ENCODE measurements around the gene ZBTB3. TPM values are rescaled to one million over a fixed set of nuclear protein-coding genes. Genes with fewer than 3 reads are reported as not detected.

The ZBTB3 gene
- total and polyA plus RNA-seq, 9 of the 15 experiments (the other 6 are each of a cell fraction or from before 2014, with no cell fraction given): 1.9 to 10.0 (median 4.9) TPM

- peak; percentile 91 for TF ChIP-seq EP400 (IDR thresholded peaks at IDR 0.05)
- peak; percentile 31; the same call in 1 of the 2 replicates for TF ChIP-seq NR2C1 (IDR thresholded peaks at IDR 0.05)
- no peak for TF ChIP-seq NR2C1 (tag; IDR thresholded peaks at IDR 0.05)
- TF ChIP-seq CREM (IDR thresholded peaks at IDR 0.05; ENCODE audit: low read depth): peak; percentile 73
- peak; percentile 87 for TF ChIP-seq CHD2 (IDR thresholded peaks at IDR 0.05; ENCODE audit: low read depth, low read length)
- TF ChIP-seq FOXK2 (conservative IDR thresholded peaks at IDR 0.05 in 1 of 2, IDR thresholded peaks at IDR 0.05 in 1 of 2; ENCODE audit: low read depth in 2 of 2): peak in 1 of 2 experiments; percentile 45; a peak in 1 of 4 replicates
- TF ChIP-seq CBX1 (IDR thresholded peaks at IDR 0.05; ENCODE audit: low read depth): no peak; the same call in 1 of the 2 replicates
- TF ChIP-seq ZFX (CRISPR knock-in tag; IDR thresholded peaks at IDR 0.05): peak; percentile 73
- no peak for TF ChIP-seq ARID3B (CRISPR knock-in tag; IDR thresholded peaks at IDR 0.05; ENCODE audit: borderline replicate concordance)
- peak; percentile 88 for TF ChIP-seq KDM5B (IDR thresholded peaks at IDR 0.05; ENCODE audit: insufficient replicate concordance, low read depth, low read length)
- TF ChIP-seq MAFK (IDR thresholded peaks at IDR 0.05; ENCODE audit: low read length): no peak
- no peak for TF ChIP-seq NCOA4 (IDR thresholded peaks at IDR 0.05; ENCODE audit: partially characterized antibody)
- peak in 1 of 3 experiments; percentile 1; a peak in 1 of 6 replicates for TF ChIP-seq CTCF (IDR thresholded peaks at IDR 0.05 in 2 of 3, conservative IDR thresholded peaks at IDR 0.05 in 1 of 3; ENCODE audit: insufficient read depth in 2 of 3, low read depth in 1 of 3, low read length in 3 of 3)
- no peak for TF ChIP-seq NFE2L1 (tag; IDR thresholded peaks at IDR 0.05; ENCODE audit: borderline replicate concordance, low read depth)
- TF ChIP-seq HDAC8 (tag; IDR thresholded peaks at IDR 0.05): no peak
- no peak for TF ChIP-seq HOMEZ (CRISPR knock-in tag; IDR thresholded peaks at IDR 0.05)
- TF ChIP-seq ZNF75A (CRISPR knock-in tag; IDR thresholded peaks at IDR 0.05): 0 out of 2 replicates have a peak, but pooled peaks have one; percentile 28
- TF ChIP-seq ARID3A (IDR thresholded peaks at IDR 0.05; ENCODE audit: borderline replicate concordance, low read depth, low read length): peak; percentile 43; the same call in 1 of the 2 replicates
- TF ChIP-seq ZBTB2 (IDR thresholded peaks at IDR 0.05): no peak
Observed at GRCh38 chr11:62753736-62754603, at the start of gene ZBTB3 (continued).

Data from K562 (cell line).